ENCODE measurements around the gene SLC2A2.

GRCh38 chr3:171046760-171047159 is 20.2 kb upstream of the SLC2A2 start:
- TF ChIP-seq, protein P1, sequence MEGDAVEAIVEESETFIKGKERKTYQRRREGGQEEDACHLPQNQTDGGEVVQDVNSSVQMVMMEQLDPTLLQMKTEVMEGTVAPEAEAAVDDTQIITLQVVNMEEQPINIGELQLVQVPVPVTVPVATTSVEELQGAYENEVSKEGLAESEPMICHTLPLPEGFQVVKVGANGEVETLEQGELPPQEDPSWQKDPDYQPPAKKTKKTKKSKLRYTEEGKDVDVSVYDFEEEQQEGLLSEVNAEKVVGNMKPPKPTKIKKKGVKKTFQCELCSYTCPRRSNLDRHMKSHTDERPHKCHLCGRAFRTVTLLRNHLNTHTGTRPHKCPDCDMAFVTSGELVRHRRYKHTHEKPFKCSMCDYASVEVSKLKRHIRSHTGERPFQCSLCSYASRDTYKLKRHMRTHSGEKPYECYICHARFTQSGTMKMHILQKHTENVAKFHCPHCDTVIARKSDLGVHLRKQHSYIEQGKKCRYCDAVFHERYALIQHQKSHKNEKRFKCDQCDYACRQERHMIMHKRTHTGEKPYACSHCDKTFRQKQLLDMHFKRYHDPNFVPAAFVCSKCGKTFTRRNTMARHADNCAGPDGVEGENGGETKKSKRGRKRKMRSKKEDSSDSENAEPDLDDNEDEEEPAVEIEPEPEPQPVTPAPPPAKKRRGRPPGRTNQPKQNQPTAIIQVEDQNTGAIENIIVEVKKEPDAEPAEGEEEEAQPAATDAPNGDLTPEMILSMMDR (conservative IDR thresholded peaks at IDR 0.05; ENCODE audit: low read length) = no peak
- no peak for TF ChIP-seq EZH2phosphoT487 (IDR thresholded peaks at IDR 0.05; ENCODE audit: borderline replicate concordance)

All from Loucy (cell line).